GM19023 (cell line): Measurements from ENCODE around the gene TEX9.
"Not testable (repeated sequence)": the region's sequence is repeated elsewhere in the genome, so short reads cannot be mapped to it uniquely, and the experiment has no call there.

ENCODE experiments used
- ATAC-seq: cut with Tn5 transposase; IDR thresholded peaks from one replicate; pipeline ENCODE4 v1.9.1; 2021; ENCODE audit warnings: mild to moderate bottlenecking, moderate library complexity; ENCODE audit not compliant: unreplicated experiment

Gene TEX9

DNA sequence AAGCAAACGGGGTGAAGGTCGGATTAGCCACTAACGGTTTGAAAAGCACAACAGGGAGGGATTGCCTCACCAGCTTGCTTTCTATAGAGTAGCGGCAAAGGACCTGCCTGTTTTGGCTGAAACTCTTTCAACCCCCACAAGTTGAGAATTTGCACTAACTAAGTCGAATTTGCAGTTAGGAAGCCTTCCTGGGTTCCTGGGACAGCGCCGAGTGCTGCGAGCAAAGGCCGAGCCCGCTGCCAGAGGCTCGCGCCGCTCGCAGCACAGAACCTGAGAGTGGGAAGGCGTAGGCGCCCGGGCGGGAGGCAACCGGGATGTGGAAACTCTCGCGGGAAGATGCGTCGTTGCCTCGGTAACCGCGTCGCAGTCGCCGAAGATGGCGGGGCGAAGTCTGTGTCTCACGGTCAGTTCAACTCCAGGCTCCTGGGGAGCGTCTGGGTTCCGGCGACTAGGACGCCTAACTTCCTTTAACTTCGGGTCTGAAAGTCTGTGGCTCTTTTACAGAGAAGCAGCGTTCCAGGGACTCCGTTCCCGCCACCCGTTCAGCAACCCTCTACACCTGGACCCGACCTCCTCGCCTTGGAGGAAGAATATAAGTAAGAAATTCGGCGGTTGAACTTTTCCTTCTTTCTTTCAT lies at the start of gene TEX9:
TEX9 (plus strand) TSS at position 352 of the 637 bp plus-strand sequence; CDS start at position 377, 25 bp downstream.
- ATAC-seq, result peak; percentile 96

DNA sequence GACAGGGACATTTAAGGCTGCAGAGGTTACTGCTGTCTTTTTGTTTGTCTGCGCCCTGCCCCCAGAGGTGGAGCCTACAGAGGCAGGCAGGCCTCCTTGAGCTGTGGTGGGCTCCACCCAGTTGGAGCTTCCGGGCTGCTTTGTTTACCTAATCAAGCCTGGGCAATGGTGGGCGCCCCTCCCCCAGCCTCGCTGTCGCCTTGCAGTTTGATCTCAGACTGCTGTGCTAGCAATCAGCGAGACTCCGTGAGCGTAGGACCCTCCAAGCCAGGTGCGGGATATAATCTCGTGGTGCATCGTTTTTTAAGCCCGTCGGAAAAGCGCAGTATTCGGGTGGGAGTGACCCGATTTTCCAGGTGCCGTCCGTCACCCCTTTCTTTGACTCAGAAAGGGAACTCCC lies 48.7 kb upstream of the TEX9 start:
- not testable (repeated sequence) for ATAC-seq

DNA sequence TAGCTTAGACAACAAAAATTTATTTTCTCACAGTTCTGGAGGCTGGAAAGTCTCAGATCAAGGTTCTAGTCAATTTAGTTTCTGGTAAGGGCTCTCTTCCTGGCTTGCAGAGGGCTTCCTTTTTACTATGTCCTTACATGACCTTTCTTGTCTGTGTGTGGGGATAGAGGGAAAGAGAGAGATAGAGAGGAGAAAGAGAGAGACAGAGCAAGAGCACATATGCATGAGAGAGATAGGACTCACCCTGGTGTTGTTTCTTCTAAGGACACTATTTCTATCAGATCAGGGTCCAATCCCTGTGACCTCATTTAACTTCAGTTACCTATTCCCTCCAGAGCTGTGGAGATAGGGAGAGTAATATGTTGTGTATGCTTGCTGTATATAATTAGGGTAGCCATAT lies 44.9 kb upstream of the TEX9 start:
- ATAC-seq, result no peak

DNA sequence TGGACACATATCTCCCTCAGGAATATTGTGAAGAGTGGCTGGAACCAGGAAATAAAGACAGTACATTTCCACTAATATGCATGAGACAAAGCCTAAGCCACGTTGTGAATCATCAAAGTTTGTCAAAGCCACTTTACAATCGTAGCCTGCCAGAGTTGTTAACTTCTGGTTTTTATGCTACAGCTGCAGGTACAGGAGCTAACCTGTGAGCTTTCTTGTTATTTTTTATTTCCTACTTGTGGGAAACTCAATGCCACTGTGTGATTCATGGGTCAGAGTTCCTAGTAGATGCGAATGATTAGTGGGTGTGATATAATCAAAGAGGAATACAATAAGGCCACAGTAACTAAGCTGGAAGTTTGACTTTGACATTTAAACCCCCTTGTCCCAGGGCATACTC lies 44.4 kb upstream of the TEX9 start:
- ATAC-seq, result no peak

DNA sequence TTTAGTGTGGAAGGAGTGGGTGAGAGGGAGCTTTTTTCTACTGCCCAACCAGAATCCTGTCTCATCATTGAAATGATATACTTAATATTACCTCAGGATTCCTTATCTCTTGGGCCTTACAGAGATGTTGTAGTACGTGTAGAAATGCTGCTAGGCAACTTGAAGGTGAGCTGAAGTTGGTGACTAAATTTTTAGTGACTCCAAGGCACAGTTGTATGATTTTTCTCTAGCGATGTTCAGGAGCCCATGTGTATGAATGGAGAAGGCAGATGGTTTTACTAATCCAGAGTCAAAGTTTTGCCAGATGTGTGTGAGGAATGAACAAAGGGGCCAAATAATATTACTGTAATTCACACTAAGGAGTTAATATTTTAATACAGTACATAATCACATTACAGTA lies 42.8 kb upstream of the TEX9 start:
- no peak for ATAC-seq

DNA sequence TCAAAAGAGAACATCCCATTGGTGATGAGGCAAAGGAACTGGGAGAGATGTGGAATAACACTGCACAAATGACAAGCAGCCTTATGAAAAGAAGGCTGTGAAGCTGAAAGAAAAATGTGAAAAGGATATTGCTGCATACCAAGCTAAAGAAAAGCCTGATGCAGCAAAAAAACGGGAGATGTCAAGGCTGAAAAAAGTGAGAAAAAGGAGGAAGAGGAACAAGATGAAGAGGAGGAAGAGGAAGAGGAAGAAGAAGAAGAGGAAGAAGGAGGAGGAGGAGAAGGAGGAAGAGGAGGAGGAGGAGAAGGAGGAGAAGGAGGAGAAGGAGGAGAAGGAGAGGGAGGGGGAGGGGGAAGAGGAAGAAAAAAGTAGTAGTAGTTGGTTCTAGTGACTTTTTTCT lies 41.8 kb upstream of the TEX9 start:
- no peak for ATAC-seq

DNA sequence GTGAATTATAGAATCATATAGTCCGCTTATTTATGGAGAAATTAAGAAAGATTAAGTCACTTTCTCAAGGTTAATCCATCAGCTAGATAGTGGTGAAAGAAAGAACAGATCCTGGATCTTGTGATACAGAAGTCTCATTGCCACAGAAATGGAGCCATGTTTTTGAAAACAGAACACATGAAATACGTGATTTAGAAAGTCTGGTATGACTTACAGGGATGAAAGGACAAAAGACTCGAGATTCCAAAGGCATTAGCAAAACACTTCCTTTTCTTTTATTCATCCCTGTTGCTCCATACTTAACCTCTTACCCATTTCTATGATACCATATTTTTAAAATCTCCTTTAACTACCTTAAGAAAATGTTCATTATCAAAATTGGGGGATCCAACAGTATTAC lies 40.0 kb upstream of the TEX9 start:
- ATAC-seq, result no peak

DNA sequence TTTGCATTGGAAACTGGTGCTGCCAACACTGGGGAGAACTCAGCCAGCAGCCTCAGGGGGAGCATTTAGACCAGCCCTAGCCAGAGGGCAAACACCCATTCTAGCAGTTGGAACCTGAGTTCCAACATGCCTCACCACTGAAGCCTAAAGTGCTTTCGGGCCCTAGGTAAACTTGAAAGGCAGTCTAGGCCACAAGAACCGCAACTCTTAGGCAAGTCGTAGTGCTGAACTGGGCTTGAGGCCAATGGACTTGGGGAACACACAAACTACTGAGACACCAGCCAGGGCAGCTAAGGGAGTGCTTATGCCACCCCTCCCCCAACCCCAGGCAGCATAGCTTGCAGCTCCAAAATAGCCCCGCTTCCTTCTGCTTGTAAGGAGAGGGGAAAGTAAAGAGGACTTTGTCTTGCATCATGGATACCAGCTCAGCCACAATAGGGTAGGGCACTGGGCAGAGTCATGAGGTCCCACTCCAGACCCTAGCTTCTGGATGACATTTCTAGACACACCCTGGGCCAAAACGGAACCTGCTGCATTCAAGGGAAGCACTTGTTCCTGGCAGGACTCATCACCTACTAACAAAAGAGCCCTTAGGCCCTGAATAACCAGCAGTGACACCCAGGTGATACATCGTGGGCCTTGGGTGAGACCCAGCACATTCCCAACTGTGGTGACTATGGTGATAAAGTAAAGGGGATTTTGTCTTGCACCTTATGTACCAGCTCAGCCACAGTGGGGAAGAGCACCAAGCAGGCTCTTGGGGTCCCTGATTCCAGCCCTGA lies 37.3 kb upstream of the TEX9 start:
- no peak for ATAC-seq

DNA sequence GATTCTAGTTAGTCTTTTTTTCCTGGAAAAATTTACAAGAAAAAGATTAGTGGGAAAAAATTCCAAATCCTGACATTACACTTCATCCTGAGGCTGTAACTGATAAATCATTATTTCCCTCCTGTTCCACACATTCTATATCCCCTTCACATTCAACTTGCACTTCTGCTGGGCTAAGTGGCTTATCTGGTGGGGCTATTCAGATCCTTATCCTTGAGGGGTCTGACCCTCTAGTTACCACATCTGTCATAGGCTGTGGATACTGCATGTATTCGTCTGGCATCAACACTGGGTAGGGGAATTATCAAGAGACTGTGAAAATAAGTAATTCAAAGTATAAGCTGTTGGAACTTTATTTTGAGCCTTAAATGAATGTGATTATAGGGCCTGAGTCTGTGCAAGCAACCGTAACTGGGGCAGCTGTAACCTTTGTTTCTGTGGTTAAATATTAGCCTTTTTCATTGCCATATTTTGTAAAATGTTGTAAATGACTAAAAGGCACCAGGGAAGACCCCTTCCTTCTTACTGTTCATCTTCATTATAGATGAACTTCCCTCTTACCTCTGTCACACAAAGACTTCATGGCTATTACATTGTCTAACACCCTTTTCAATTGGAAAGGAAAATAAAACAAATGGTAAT lies 28.0 kb upstream of the TEX9 start:
- ATAC-seq, result no peak

DNA sequence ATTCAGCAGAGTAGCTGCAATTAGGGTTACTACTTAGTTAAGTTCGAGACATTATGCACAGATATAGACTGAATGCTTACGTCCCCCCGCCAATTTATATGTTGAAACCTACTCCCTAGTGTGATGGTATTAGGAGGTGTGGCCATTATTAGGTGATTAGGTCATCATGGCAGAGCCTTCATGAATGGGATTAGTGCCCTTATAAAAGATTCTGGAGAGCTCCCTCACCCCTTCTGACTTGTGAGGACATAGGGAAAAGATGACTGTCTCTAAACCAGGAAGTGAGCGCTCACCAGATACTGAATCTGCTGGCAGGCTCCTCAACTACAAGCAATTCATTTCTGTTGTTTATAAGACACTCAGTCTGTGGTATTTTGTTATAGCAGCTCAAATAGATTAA lies 25.6 kb upstream of the TEX9 start:
- ATAC-seq, result no peak

DNA sequence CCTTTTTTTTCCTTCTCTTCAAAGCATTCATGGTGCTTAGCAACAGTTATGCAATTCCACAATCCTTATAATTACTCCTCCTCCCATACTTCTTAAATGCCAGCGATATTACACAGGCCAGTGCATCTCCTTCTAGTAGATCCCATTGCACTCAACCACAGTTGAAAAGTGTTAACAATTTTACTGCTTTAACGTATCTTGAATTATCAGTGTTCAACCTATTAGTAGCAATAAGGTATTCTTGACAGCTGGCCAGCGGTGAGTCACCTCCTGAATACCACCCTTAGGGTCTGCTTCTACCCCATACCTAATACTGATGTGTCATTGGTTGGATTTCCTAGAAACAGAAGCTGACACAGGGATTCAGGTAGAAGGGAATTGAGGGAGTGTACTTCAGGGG lies 24.0 kb upstream of the TEX9 start:
- ATAC-seq, result no peak

DNA sequence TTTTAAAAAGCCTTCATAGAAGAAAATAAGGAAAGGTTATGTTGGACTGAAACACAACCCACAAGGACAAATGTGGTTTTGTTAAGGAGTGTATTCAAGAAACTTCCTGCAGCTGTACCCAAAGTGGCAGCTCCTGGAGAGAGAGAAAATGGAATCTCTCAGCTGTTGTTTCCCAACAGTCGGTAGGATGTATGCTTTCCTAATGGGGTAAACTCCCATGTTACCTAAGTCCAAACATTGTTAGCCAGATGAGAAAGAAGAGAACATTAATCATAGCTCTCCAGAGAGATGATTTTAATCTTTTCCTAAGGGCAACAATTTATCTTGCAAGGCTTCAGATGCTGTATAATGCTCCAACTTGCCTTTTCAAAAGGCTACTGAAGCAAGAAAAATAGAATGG lies 22.6 kb upstream of the TEX9 start:
- no peak for ATAC-seq

DNA sequence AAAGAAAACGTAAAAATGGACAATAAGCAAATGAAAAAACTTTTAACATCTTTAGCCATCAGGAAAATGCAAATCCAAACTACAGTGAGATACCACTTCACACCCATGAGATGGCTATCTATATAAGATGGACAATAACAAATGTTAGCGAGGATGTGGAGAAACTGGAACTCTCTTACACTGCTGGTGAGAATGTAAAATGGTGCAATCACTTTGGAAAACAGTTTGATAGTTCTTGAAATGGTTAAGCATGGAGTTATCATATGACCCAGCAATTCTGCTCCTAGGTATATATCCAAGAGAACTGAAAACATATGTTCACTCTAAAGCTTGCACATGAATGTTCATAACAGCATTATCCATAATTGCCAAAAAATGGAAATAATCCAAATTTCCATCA lies 21.3 kb upstream of the TEX9 start:
- no peak for ATAC-seq

DNA sequence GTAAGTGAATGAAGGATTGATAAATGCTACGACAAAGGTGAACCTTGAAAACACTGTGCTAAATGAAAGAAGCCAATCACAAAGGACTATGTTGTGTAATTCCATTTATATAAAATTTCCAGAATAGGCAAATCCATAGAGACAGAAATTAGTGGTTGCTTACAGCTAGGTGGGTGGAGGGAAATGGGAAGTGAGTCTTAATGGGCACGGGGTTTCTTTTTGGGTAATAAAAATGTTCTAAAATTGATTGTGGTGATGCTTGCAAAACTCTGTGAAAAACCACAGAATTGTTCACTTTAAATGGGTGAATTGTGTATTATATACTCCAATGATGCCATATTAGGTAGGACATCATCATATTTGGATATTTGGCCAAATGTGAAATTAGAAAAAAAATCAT lies 20.9 kb upstream of the TEX9 start:
- no peak for ATAC-seq

DNA sequence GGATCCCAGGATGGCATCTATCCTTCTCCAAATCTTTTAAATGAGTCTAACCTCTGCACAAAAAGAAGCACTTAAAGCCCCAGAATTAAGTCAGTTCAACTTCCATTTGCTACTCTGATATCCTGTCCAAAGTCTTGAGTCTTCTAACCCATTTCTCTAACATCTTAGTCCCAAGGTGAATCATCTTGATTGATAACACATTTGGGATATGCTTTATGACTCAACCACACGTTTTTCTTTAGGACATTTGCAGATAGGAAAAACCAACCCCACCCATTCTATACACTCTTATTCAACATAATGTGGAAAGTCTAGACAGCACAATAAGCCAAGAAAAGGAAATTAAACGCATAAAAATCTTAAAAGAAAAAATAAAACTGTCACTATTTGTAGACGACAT lies 18.8 kb upstream of the TEX9 start:
- no peak for ATAC-seq

DNA sequence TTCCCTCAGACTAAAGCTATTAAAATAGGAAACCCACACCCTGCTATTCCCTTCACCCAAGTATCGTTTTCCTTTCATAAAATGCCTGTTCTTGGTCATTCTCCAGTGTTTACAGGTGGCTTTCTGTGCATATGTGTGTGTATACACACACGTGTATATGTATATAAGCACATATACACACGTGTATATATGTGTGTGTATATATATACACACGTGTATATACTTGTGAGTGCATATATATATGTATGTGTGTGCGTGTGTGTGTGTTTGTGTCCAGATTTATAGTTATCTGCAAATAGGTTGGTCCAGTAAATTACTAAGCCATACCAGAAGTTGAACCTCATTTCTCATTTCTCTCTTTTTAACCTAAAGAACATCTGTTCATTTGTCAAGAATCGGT lies 15.7 kb upstream of the TEX9 start:
- no peak for ATAC-seq

DNA sequence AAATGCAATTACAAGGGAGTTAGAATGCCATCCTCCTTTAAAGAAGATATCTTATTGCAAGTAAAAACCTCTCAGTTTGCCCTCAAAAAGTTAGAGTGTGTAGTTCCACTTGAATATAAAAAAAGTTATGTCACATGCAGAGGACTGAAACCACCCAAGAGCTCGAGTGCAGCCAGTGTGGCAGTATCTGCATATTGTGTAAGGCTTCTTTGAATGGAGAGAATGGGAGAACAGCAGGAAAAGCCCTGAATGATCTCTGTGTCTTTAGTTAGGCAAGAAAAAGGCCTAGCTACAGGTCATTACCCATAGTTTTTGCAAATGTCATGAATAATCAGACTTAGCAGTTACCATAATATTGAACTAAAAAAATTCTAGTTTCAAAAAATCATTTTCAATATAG lies 13.9 kb upstream of the TEX9 start:
- ATAC-seq, result no peak

DNA sequence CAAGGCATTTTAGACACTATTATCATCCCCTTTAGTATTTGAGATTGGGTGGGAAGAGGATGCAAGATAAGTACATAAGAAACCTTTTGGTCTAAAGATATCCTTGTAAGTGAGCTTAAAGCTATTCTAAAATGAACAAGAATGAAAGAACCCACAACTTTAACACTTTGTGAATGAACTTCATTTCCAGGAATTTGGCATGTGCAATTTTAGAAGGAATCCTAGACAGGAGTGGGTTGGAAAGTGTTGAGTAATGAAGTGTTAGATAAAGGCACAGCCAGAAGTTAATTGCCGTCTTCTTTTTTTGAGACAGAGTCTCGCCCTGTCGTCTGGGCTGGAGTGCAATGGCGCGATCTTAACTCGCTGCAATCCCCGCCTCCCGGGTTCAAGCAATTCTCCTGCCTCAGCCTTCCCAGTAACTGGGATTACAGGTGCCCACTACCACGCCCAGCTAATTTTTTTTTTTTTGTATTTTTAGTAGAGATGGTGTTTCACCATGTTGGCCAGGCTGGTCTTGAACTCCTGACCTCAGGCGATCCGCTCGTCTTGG lies 13.2 kb upstream of the TEX9 start:
- ATAC-seq, result no peak

DNA sequence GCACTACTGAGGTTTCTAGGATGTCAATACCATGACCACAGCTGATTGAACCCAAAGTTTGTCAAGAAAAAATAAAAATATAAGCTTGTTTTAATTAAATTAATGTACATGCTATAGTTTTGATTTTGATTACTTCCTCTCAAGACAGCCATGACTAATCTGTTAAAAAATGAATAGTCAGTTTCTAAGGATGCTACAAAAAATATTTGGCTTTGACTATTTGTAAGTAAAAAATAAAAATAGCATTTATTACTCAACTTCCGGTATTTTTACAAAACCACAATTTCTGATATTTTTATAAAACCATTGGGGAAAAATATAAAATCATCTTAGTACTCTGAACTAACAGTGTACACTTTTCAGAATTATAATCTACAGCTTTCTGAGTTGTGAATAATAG lies 12.1 kb upstream of the TEX9 start:
- no peak for ATAC-seq

DNA sequence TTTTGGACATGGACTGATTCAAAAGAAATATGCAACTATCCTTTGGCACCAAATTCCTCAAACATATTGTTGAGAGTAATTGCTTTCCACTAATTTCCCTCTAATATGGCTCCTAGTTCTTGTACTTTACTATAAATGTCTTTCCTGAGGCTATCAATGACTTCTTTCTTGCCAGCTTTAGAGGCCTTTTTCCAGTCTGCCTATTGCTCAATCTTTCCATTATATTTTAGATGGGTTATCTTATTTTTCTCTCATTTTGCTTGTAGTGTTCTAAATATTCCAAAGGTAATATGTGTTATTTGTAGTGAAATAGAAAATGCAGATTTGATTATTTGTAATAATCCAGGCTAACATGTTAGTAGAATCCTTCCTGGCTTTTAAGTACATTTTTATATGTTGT lies 11.5 kb upstream of the TEX9 start:
- ATAC-seq, result no peak

DNA sequence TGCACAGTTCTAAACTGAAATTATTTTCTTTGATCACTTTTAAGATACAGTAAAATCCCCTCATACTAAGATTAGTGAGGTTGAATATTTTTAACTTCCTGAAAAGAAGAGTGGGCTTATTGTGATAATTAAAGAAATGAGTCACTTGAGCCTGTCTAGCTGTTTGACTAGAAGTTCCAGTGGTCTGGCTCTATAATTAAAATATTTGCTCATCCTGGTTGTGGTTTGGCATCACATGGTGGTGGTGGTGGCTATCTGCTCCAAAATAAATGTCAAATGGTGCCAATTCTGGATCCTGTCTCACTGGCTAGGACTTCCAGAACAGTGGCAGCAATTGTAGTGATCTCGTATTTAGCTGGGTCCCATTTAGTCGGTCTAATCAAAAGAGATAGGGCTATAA lies 8.6 kb upstream of the TEX9 start:
- no peak for ATAC-seq

DNA sequence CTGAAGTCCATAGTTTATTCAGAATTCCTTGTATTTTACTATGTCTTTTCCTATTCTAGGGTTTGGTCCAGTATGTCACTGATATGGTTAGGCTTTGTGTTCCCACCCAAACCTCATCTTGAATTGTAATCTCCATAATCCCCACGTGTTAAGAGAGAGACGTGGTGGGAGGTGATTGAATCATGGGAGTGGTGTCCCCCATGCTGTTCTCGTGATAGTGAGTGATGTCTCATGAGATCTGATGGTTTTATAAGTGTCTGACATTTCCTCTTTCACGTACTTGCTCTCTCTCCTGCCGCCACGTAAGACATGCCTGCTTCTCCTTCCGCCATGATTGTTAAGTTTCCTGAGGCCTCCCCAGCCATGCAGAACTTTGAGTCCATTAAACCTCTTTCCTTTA lies 6.6 kb upstream of the TEX9 start:
- no peak for ATAC-seq
